GM19397 (cell line): ENCODE results near the gene STAT3.
"Not testable (repeated sequence)": the region's sequence is repeated elsewhere in the genome, so short reads cannot be mapped to it uniquely, and the experiment has no call there.

Experiments used
- ATAC-seq: cut with Tn5 transposase; IDR thresholded peaks from one replicate; pipeline ENCODE4 v1.9.1; 2021; ENCODE audit warnings: mild to moderate bottlenecking, moderate library complexity; ENCODE audit not compliant: unreplicated experiment

The STAT3 gene

DNA sequence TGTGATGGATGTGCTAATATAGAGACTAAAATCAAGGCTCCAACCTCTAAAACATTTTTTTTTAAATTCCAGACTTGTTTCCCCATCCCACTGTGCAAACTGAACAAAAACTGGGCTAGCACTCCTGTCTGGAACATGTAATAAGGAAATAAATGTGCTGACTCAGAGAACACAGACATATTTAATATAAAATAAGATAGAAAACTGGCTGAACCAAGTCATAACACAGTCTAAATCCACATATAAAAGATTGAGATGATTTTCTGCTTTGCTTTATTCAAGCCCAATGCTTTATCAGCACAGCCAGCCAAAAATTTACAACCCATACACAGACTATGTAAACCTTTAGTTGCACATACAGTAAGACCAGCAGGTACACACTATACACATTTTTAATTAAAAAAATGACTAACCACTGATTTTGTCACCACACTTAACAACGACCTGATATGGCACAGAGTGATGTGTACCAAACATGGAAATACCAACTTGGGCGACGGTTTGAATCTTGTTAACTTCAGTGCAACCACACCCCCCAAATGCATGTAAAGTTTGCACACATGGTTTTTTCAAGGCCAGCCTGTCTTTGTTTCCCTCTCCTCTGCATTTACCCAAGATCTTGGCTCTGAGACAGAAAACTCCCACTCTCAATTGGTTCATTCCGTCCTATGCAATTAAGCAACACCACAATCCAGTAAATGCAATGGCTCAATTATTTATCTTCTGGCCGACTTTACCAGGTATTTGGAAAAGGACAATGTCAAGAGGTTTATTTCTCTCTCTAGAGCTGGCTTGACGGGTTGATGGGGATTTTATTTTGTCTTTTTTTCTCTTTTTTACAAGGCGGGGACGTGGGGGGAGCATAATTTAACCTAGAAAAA lies 1.2 kb downstream of the STAT3 start:
- no peak for ATAC-seq

GRCh38 chr17:42381898-42382297 lies 6.3 kb downstream of the STAT3 start:
- ATAC-seq: no peak

- no peak for ATAC-seq
Measured at GRCh38 chr17:42380935-42381334, 7.3 kb downstream of the STAT3 start.

DNA sequence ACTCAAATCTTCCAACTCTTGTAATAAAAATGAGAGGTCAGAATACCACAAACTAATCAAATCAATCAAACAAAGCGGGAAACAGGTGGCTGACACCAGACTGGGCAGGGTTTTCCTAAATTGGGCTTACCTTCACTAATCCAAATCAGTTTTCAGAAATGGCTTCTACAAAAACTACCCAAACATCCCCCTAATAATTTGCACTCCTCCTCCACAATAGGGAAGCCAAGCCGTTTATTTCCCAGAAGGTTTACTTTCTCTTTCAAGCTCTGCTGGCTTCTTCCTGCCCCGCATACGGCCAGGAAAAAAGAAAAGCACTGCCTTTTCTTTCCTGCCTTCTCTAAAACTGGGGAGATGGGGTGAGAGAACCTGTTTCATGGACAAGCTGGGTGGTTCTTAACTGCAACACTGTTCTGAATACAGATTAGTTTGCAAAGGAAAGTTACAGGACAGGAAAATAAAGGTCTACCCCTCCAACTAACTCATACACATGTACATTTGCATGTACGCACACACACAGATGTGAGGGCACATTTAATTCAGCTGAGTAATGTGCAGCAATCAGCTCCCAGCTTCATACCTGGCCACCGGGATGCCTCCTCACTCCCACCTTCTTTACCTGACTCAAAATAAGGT lies 9.2 kb downstream of the STAT3 start:
- no peak for ATAC-seq

GRCh38 chr17:42378359-42378958 lies 9.8 kb downstream of the STAT3 start:
- no peak for ATAC-seq

DNA sequence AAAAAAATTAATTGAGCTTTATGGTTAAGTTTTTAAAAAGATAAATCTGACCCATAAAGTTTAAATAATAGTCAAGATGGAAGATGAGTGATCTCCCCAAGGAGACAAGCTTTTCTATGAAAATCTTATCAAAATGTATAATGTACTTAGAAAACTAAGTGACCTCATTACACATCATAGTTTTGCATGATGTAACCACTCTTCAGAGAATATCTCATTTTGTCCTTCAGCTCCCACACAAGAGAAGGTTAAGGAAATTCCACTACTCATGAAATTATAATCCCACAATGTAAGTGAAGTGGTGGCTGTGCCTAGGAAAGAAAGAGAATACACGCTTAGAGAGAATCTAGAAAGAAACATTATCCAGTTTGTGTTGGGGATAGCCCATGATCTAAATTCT lies 14.3 kb downstream of the STAT3 start:
- ATAC-seq: no peak

DNA sequence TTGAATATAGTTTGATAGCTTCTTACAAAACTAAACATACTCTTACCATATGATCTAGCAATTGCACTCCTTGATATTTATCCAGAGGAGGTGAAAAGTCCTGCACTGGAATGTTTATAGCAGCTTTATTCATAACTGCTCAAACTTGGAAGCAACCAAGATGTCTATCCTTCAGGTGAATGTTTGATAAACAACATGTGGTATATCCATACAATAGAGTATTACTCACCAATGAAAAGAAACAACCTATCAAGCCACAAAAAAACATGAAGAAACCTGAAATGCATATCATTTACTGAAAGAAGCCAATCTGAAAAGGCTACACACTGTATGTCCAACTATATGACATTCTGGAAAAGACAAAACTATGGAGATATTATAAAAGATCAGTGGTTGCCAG lies 16.1 kb downstream of the STAT3 start:
- ATAC-seq: no peak

- not testable (repeated sequence) for ATAC-seq
Measured at GRCh38 chr17:42368797-42369561, 19.3 kb downstream of the STAT3 start.

GRCh38 chr17:42368310-42368709 lies 19.9 kb downstream of the STAT3 start:
- ATAC-seq: not testable (repeated sequence)

DNA sequence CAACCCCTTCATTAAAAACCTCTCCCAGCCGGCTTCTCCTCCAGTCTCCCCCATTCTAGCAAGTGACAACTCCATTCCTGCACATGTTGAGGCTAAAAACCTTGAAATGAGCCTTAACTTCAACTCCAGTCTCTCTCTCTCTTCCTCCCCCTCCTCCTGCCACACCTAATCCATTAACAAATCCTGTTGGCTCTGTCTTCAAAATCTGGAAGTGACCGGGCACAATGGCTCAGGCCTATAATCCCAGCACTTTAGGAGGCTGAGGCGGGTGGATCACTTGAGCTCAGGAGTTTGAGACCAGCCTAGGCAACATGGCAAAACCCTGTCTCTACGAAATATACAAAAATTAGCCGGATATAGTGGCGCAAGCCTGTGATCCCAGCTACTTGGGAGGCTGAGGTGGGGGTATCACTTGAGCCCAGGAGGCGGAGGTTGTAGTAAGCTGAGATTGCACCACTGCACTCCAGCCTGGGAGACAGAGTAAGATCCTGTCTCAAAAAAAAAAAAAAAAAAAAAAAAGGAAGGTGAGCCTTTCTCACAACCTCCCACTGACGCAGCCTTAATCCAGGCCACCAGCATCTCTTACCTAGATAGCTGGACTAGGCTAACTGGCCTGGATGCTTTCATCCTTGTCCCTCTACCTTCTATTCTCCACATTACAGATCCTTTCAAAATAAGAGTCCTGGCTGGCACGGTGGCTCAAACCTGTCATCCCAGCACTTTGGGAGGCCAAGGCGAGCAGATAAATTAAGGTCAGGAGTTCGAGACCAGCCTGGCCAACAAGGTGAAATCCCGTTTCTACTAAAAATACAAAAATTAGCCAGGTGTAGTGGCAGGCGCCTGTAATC lies 21.8 kb downstream of the STAT3 start:
- ATAC-seq: not testable (repeated sequence)

GRCh38 chr17:42365136-42365535 lies 23.1 kb downstream of the STAT3 start:
- ATAC-seq: no peak

- no peak for ATAC-seq
Measured at GRCh38 chr17:42363767-42364585, 24.3 kb downstream of the STAT3 start.

DNA sequence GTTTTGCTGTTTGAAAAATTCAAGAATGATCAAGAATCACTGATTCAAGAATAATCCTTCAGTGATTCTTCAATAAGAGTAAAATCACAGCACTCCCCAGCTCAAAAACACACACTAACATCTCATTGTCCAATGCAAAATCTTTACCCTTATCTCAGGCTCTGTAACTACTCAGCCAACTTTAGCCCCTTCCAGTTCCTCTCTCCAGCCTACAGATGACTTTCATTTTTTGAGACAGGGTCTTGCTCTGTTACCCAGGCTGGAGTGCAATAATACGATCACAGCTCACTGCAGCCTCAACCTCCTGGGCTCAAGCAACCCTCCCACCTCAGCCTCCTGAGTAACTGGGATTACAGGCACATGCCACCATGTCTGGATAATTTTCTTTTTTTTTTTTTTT lies 25.0 kb downstream of the STAT3 start:
- no peak for ATAC-seq

GRCh38 chr17:42362245-42362961 lies 25.8 kb downstream of the STAT3 start:
- ATAC-seq: no peak

DNA sequence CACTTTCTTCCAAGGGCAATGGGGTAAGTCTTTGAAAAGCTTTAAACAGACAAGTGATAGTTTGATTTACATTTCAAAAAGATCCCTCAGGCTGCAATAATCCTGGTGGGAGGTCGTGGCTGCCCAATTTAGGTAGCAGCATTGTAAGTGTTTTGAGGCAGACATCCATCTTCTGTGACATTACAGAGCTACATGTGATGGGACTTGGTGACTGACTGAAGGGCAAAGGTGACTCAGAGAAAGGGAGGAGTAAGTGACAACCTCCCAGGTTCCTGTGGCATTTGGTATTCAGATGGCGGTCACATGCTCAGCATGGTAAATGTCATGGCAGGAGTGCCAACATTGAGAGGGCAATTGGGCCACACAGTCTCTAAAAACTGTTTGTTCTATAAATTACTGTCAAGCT lies 26.5 kb downstream of the STAT3 start:
- ATAC-seq: no peak

- not testable (repeated sequence) for ATAC-seq
Measured at GRCh38 chr17:42360388-42360787, 27.9 kb downstream of the STAT3 start.

DNA sequence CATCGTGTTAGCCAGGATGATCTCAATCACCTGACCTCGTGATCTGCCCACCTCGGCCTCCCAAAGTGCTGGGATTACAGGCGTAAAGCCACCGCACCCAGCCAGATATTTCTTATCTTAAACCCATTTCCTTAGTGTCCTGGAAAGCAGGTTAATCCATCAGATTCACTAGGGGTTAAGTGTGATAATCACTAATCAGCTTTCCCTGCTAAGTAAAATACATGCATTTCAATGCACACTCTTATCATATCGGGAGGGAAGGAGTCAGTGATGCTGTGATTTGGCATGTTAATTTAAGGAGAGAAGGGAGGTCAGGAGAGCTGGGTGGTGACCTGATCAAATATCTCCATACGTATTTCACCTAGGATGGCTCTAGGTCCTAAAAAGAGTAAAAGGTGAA lies 29.1 kb downstream of the STAT3 start:
- ATAC-seq: no peak

DNA sequence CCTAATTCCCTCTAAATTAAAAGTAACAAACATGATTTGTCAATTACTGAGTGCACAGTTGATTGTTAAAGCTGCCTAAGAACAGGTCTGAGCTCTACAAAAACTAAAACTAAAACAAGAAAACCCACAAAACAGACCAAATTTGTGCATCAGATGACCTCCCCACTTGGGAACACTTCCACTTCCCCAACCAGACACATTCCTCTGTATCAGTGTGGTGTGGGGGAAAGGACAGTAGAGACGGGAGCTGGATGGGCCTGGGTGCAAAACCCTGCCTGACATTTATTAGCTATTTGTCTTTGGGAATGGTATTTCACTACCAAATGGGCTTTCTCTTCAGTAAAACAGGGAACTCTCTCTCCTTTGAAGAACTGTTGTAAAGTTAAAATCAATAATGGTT lies 29.8 kb downstream of the STAT3 start:
- ATAC-seq: no peak
